Activated CD8-positive, alpha-beta T cell treated with anti-CD3 and anti-CD28 coated beads, Interleukin-2, amount 10 ng/mL, durations not matched to agents 7 days and 5 days (primary cell): ENCODE results near the gene RARG. TPM values are rescaled to one million over a fixed set of nuclear protein-coding genes. Genes with fewer than 3 reads are reported as not detected.
"Not testable (repeated sequence)": the region's sequence is repeated elsewhere in the genome, so short reads cannot be mapped to it uniquely, and the experiment has no call there.

ENCODE experiments used
- ATAC-seq: fragments of 150-1000 bp; cut with Tn5 transposase; one replicate; pipeline ENCODE4 v1.10.0; 2021; ENCODE audit warnings: moderate library complexity
- CTCF ChIA-PET: fragments of 350-600 bp; sonication (Branson Sonifier 250); formaldehyde crosslinking; loops from one replicate; lab custom pipeline; 2021; ENCODE audit warnings: antibody characterized with exemption; lab: Charles Lee
- POLR2A ChIA-PET: fragments of 350-600 bp; sonication (Branson Sonifier 250); formaldehyde crosslinking; loops from one replicate; lab custom pipeline; 2021; ENCODE audit warnings: antibody characterized with exemption; lab: Charles Lee
- DNase-seq: peaks from one replicate; pipeline ENCODE4 v3.0.0-alpha.2; 2020
- H3K27ac Mint-ChIP-seq: one replicate; pipeline ENCODE4 v1.8.0; 2021; ENCODE audit warnings: mild to moderate bottlenecking, mixed read lengths
- H3K27me3 Mint-ChIP-seq: one replicate; pipeline ENCODE4 v1.8.0; 2021; ENCODE audit warnings: low read depth, mixed read lengths
- H3K36me3 Mint-ChIP-seq: one replicate; pipeline ENCODE4 v1.8.0; 2021; ENCODE audit warnings: low read depth, mixed read lengths
- H3K4me1 Mint-ChIP-seq: one replicate; pipeline ENCODE4 v1.8.0; 2021; ENCODE audit warnings: low read depth, mixed read lengths
- H3K4me3 Mint-ChIP-seq: one replicate; pipeline ENCODE4 v1.8.0; 2021; ENCODE audit warnings: mild to moderate bottlenecking, mixed read lengths
- H3K9me3 Mint-ChIP-seq: one replicate; pipeline ENCODE4 v1.8.0; 2022; ENCODE audit warnings: mixed read lengths; ENCODE audit not compliant: insufficient read depth
- total RNA-seq, 2 experiments: library from RNA; stranded (reverse); gene quantifications; one replicate each; pipeline ENCODE4 v1.2.3, GENCODE V29; 2021

The RARG gene
- total RNA-seq, 2 experiments from 2014 or later, result 44.1 to 45.9 TPM

DNA sequence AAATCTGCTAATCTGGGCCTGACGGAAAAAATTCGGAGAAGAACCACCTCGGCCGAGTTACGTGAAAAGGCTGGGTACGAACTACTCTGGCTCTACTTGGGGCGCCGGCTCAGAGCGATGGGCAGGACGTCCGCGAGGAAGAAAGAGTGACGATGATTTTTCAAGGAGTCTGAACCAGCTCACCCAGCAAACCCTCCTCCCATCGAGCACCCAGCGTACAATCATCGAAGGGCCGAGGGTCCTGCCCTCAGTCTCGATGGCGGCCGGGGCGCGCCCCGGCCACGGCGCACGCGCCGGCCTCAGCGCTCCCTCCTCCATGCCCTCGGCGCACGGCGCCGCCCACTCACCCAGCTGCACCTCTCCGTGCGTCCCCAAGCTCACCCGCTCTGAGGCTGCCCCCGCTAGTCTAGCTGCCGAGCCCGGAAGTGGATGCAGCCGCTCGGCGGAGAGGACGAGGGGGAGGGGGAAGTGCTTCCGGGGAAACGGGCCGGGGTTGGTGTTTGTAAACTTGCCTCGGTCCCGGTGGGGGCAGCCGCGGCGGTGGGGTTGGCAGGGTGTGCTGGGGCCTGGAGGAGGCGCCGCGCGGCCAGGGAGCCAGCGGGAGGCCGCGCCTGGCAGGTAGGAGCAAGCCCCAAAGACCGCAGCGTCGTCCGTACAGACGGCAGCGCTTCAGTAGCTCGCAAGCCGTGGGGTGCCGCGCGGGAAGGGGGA, 51.6 kb downstream of the RARG start, which contains the start of the genes CSAD and ZNF740:
TSS of gene CSAD (minus strand) at position 706 of the 711 bp plus-strand sequence. CDS start 7,455 bp downstream, outside the sequence.
TSS of gene ZNF740 (plus strand) at position 503 of the 711 bp plus-strand sequence. CDS start 1,262 bp downstream, outside the sequence.
- Mint-ChIP-seq H3K36me3 (peaks cover 32% of the 10 kb centered on the region), H3K4me1 (peaks cover 50% of the 10 kb centered on the region), H3K27me3 (no peaks in the 10 kb centered on the region), H3K4me3 (peak within 1 kb of the TSS; percentile 86), H3K9me3 (no peaks in the 10 kb centered on the region), H3K27ac (peak within 1 kb of the TSS; percentile 98)
- POLR2A ChIA-PET, result interaction anchor here (0.6 to 4.5 kb wide), 20 partner anchors 9 to 174 kb away, joined by 3 to 57 read pairs (median 4); partner anchors contain the start of genes AAAS, EIF4B, ESPL1 and MYG1
- ATAC-seq, result peak; percentile 97
- CTCF ChIA-PET, result interaction anchor here (0.7 to 4.8 kb wide), 17 partner anchors 11 to 164 kb away, joined by 3 to 38 read pairs (median 5); partner anchors contain the start of genes AAAS, ESPL1 and SOAT2
- DNase-seq, result peak; percentile 98

DNA sequence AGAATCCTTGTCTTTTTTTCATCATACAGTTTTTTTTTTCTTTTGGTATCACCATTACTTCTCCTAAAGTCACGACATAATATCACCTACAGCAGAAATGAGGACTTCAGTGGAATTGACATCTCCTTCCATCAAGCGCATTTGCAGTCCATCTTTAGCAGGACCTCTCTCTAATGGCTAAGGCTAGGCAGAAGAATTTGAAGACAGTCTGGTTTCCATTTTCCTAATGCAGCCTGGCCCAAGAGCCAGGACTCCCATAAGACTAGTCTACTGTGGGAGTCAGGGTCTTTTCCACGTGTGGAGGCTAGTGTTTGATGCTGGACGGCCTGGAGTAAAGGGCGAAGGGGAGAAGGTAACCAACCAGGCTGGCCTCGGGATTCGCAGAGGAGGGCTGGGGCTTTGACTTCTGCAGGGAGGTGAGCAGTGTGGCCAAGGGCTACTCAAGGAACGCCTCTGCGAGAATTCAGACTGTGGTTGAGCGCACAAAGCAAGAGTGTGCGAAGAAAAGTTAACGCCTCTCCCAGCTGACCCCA, 52.3 kb downstream of the RARG start:
- peaks cover 26% of the 10 kb centered on the region for H3K36me3 Mint-ChIP-seq
- H3K27me3 Mint-ChIP-seq, result no peaks in the 10 kb centered on the region
- ChIA-PET POLR2A (interaction anchor here (0.6 to 4.5 kb wide), 13 partner anchors 9 to 173 kb away, joined by 3 to 57 read pairs (median 5); partner anchors contain the start of genes AAAS, EIF4B, ESPL1 and SOAT2), CTCF (interaction anchor here (0.7 to 4.8 kb wide), 15 partner anchors 11 to 165 kb away, joined by 3 to 38 read pairs (median 5); partner anchors contain the start of genes AAAS and ESPL1)
- peaks cover 44% of the 10 kb centered on the region for H3K4me1 Mint-ChIP-seq
- ATAC-seq (peak; percentile 37), DNase-seq (no peak)
- H3K4me3 Mint-ChIP-seq, result peak overlapping the region; percentile 86
- H3K9me3 Mint-ChIP-seq, result no peaks in the 10 kb centered on the region
- peak overlapping the region; percentile 98 for H3K27ac Mint-ChIP-seq

DNA sequence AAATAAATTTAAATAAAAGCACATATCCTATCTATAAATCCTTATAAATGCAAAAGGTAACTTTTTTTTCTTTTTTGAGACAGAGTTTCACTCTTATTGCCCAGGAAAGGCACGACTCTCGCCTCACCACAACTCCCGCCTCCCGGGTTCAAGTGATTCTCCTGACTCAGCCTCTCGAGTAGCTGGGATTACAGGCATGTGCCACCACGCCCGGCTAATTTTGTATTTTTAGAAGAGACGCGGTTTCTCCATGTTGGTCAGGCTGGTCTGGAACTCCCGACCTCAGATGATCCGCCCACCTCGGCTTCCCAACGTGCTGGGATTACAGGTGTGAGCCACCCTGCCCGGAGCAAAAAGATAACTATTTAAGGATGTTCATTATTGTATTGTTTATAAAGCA, 53.2 kb downstream of the RARG start:
- not testable (repeated sequence) for H3K27me3 Mint-ChIP-seq, H3K9me3 Mint-ChIP-seq, H3K4me3 Mint-ChIP-seq, DNase-seq, ATAC-seq
- ChIA-PET POLR2A (interaction anchor here (1.5 to 4.5 kb wide), 5 partner anchors 8 to 75 kb away, joined by 3 to 57 read pairs (median 18); partner anchors contain the start of gene SOAT2), CTCF (interaction anchor here (1.0 to 4.8 kb wide), 5 partner anchors 19 to 142 kb away, joined by 3 to 38 read pairs (median 23); partner anchors contain the start of gene AAAS)
- peaks cover 39% of the 10 kb centered on the region for H3K4me1 Mint-ChIP-seq
- peak overlapping the region; percentile 98 for H3K27ac Mint-ChIP-seq
- peaks cover 22% of the 10 kb centered on the region for H3K36me3 Mint-ChIP-seq

DNA sequence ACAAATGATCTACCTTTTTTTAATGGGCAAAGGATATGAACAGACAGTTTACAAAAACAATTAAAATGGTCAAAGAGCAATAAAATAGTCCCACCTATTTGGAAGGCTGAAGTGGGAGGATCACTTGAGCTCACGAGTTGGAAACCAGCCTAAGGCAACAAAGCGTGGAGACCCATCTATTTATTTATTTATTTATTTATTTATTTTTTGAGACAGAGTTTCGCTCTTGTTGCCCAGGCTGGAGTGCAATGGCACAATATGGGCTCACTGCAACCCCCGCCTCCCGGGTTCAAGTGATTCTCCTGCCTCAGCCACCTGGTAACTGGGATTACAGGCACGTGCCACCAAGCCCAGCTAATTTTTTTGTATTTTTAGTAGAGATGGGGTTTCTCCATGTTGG, 54.6 kb downstream of the RARG start:
- not testable (repeated sequence) for DNase-seq, H3K4me3 Mint-ChIP-seq, H3K9me3 Mint-ChIP-seq, H3K27ac Mint-ChIP-seq, ATAC-seq, H3K27me3 Mint-ChIP-seq
- Mint-ChIP-seq H3K36me3 (peaks cover 14% of the 10 kb centered on the region), H3K4me1 (peaks cover 28% of the 10 kb centered on the region)
- POLR2A ChIA-PET, result interaction anchor here (1.0 kb wide), 1 partner anchor 121 kb away, joined by 3 read pairs; no protein-coding TSS in a partner anchor
- CTCF ChIA-PET, result interaction anchor here (2.0 to 2.9 kb wide), 2 partner anchors 18 to 91 kb away, joined by 8 to 10 read pairs; partner anchors contain the start of gene ESPL1

DNA sequence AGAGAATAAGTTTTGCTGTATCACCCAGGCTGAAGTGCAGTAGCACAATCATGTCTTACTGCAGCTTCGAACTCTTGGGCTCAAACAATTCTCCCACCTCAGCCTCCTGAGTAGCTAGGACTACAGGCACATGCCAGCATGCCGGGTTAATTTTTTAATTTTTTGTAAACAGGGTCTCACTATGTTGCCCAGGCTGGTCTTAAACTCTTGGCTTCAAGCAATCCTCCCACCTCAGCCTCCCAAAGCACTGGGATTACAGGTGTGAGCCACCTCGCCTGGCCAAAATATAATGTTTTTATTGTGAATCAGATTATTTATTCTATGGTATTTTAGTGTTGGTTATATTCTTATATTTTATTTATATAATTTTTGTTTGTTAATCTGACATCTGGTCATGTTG, 55.3 kb downstream of the RARG start:
- POLR2A ChIA-PET, result interaction anchor here (1.0 kb wide), 1 partner anchor 121 kb away, joined by 3 read pairs; no protein-coding TSS in a partner anchor
- ATAC-seq, result no peak
- H3K27ac Mint-ChIP-seq, result no peak overlapping the region
- CTCF ChIA-PET, result interaction anchor here (2.0 to 2.9 kb wide), 2 partner anchors 17 to 91 kb away, joined by 8 to 10 read pairs; partner anchors contain the start of gene ESPL1
- peaks cover 22% of the 10 kb centered on the region for H3K4me1 Mint-ChIP-seq
- no peaks in the 10 kb centered on the region for H3K9me3 Mint-ChIP-seq
- DNase-seq, result no peak
- H3K4me3 Mint-ChIP-seq, result no peak overlapping the region
- no peaks in the 10 kb centered on the region for H3K27me3 Mint-ChIP-seq
- peaks cover 8% of the 10 kb centered on the region for H3K36me3 Mint-ChIP-seq

DNA sequence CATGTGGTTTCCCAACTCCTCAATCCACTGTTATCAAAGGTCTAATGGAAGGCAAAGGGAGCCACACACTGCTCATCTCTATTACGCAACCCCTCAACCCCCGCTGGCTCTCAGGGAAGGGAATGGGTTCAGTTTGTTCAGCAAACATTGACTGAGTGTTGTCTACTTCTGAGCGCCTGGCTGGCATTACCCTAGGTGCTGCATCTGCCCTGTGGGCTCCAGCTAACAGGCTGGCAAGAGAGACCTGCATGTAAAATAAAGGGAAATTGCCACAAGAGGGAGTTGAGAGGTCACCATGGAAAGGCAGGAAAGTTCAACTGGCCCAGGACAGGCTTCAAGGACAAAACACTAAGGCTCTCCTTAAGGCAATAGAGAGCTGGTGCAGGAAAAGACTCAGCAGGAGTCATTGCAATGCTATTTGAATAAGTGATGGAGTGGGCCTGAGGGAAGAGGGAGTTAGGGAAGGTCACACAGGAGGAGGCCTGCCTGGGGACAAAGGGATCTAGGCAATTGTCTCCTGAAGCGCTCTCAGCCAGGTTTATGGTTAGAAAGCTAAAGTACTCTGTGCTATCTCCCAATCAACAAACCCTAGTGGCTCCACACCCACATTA, 57.0 kb downstream of the RARG start:
- Mint-ChIP-seq H3K4me3 (no peak overlapping the region), H3K27ac (no peak overlapping the region), H3K36me3 (no peaks in the 10 kb centered on the region), H3K27me3 (no peaks in the 10 kb centered on the region), H3K9me3 (no peaks in the 10 kb centered on the region), H3K4me1 (peaks cover 13% of the 10 kb centered on the region)
- ChIA-PET CTCF (interaction anchor here (0.7 to 2.9 kb wide), 7 partner anchors 10 to 93 kb away, joined by 3 to 10 read pairs (median 4); partner anchors contain the start of genes ESPL1 and SOAT2), POLR2A (no interaction called here)
- ATAC-seq (no peak), DNase-seq (no peak)

DNA sequence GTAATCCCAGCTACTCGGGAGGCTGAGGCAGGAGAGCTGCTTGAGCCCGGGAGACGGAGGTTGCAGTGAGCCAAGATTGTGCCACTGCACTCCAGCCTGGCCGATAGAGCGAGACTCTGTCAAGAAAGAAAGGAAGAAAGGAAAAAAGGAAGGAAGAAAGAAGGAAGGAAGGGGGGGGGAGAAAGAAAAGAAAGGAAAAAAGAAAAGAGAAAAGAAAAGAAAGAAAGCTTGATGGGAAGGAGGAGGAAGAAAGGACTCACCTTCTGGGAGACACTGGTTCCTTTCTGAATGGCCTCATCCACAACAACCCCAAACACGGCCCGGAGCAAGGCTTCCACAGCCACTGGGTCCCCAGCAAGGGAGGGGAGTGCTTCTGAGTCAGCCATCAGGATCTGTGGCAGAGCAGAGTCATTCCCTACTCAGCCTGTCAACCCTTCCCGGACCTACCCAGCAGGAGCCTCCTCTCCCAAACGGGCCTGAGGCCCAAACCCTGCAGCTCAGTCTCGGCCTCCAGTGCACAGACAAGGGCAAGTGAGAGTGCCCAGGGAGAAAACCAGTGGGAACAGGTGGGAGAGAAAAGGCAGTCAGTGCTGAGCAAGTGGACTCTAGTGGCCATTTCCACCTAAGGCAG, 58.8 kb downstream of the RARG start:
- Mint-ChIP-seq H3K4me1 (peaks cover 2% of the 10 kb centered on the region), H3K4me3 (no peak overlapping the region), H3K27me3 (no peaks in the 10 kb centered on the region), H3K9me3 (no peaks in the 10 kb centered on the region), H3K36me3 (peaks cover 1% of the 10 kb centered on the region), H3K27ac (no peak overlapping the region)
- ChIA-PET POLR2A (no interaction called here), CTCF (interaction anchor here (1.0 to 3.5 kb wide), 3 partner anchors 13 to 94 kb away, joined by 3 to 19 read pairs (median 4); no protein-coding TSS in a partner anchor)
- DNase-seq (no peak), ATAC-seq (no peak)

DNA sequence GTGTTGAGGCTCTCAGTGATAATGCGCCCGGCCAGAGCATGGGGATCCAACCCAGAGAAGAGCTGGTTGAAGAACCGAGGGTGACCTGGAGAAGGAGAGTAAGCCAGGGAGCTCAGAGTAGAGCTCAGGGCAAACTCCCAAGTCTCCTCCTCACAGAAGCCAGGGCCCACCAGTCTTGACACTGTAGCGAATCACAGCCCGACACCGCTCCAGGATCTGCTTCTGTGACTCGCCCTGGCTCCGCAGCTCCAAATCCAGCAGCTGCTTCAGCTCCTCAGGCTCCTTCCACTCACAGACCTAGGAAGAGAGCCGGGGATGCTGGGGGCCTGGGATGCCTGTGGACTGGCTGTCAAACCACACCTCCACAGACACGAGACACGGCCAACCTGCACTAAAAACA, 59.7 kb downstream of the RARG start:
- CTCF ChIA-PET, result interaction anchor here (0.7 to 3.5 kb wide), 2 partner anchors 13 to 107 kb away, joined by 3 to 19 read pairs; no protein-coding TSS in a partner anchor
- H3K27ac Mint-ChIP-seq, result no peak overlapping the region
- ATAC-seq (no peak), DNase-seq (no peak)
- POLR2A ChIA-PET, result interaction anchor here (0.5 to 2.7 kb wide), 4 partner anchors 8 to 107 kb away, joined by 3 to 18 read pairs (median 4); partner anchors contain the start of genes CSAD and ZNF740
- peaks cover 1% of the 10 kb centered on the region for H3K36me3 Mint-ChIP-seq
- no peaks in the 10 kb centered on the region for H3K27me3 Mint-ChIP-seq
- H3K4me3 Mint-ChIP-seq, result no peak overlapping the region
- peaks cover 2% of the 10 kb centered on the region for H3K4me1 Mint-ChIP-seq
- H3K9me3 Mint-ChIP-seq, result no peaks in the 10 kb centered on the region

DNA sequence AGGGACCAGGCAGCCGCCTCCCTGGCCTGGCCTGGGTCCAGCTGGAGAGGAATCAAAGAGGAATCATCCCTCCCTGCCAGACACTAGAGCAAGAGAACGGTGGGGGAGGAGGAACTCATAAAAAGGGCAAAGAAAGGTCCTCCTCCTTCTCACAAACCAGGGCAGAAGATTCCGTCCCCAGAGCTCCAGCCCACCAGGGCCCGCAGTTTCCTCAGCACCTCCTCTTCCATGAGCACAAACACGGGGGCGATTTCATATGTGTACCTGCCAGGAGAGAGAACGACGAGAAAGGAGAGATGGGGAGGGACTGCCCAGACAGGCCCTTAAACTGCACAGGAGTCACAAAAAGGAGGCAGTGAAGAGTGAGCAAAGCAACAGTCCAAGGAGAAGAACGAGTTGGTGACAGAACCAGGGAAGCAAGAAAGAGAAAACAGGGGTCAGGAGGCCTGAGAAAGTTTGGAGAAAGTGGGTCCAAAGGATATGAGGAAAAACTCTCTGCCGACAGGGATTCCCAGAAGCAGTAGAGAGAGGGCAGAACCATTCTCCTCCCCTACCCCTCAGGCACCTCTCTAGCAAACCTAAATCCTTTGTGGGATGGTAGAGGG, 60.2 kb downstream of the RARG start:
- H3K27ac Mint-ChIP-seq, result peak overlapping the region; percentile 66
- H3K27me3 Mint-ChIP-seq, result no peaks in the 10 kb centered on the region
- H3K9me3 Mint-ChIP-seq, result no peaks in the 10 kb centered on the region
- peaks cover 2% of the 10 kb centered on the region for H3K4me1 Mint-ChIP-seq
- H3K4me3 Mint-ChIP-seq, result no peak overlapping the region
- ATAC-seq (no peak), DNase-seq (no peak)
- POLR2A ChIA-PET, result interaction anchor here (0.5 to 2.7 kb wide), 4 partner anchors 9 to 108 kb away, joined by 3 to 18 read pairs (median 4); partner anchors contain the start of genes CSAD and ZNF740
- CTCF ChIA-PET, result interaction anchor here (3.5 kb wide), 1 partner anchor 12 kb away, joined by 19 read pairs; no protein-coding TSS in a partner anchor
- H3K36me3 Mint-ChIP-seq, result peaks cover 1% of the 10 kb centered on the region
